GM18520 (cell line): ENCODE data around the gene NLRP6.

ENCODE experiments used
- ATAC-seq: cut with Tn5 transposase; IDR thresholded peaks from one replicate; pipeline ENCODE4 v1.9.1; 2021; ENCODE audit not compliant: unreplicated experiment

NLRP6 gene

GRCh38 chr11:255816-256215 lies 22.4 kb upstream of the NLRP6 start:
- ATAC-seq, result no peak

- ATAC-seq, result no peak
Measured at GRCh38 chr11:256952-257737, 21.1 kb upstream of the NLRP6 start.

DNA sequence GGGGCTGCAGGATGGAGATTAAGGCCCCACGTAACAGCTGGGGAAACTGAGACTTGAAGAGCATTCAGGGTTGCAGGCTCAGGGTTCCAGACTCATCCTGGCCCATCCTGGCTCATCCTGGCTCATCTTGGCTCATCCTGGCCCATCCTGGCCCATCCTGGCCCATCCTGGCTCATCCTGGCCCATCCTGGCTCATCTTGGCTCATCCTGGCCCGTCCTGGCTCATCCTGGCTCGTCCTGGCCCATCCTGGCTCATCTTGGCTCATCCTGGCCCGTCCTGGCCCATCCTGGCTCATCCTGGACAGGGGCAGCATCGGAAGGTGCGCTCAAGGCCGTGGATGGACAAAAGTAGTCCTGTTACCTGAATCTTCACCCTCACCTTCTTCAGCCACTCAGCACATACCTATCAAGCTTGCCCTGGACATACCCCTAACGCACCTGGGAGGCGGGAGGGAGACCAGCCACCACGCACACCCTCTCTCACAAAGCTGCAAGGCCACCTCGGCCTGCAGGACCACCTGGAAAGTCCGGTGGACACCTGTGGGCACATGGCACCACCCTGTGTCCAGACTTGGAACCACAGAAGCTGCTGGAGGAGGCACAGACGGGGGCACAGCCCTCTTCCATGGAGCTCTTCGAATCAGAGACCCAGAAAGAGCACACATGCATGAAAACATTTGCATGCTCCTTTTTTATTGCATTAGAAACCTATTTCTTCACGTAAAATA lies 20.3 kb upstream of the NLRP6 start:
- ATAC-seq, result no peak

DNA sequence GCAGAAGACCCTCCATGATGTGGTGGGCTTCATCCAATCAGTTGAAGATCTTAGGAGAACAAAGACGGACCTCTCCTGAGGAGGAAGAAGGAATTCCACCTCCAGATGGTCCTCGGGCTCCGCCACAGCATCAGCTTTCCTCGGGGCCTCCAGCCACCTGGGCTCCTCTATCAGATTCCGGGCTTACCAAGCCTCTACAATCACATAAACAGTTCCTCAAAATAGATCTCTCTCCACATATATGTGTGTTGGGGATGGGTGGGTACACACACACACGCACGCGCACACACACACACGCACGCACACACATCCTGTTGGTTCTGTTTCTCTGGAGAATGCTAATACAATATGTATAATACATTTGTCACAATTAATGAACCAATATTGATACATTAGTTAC lies 18.8 kb upstream of the NLRP6 start:
- no peak for ATAC-seq

GRCh38 chr11:261624-262023 lies 16.6 kb upstream of the NLRP6 start:
- ATAC-seq, result no peak

DNA sequence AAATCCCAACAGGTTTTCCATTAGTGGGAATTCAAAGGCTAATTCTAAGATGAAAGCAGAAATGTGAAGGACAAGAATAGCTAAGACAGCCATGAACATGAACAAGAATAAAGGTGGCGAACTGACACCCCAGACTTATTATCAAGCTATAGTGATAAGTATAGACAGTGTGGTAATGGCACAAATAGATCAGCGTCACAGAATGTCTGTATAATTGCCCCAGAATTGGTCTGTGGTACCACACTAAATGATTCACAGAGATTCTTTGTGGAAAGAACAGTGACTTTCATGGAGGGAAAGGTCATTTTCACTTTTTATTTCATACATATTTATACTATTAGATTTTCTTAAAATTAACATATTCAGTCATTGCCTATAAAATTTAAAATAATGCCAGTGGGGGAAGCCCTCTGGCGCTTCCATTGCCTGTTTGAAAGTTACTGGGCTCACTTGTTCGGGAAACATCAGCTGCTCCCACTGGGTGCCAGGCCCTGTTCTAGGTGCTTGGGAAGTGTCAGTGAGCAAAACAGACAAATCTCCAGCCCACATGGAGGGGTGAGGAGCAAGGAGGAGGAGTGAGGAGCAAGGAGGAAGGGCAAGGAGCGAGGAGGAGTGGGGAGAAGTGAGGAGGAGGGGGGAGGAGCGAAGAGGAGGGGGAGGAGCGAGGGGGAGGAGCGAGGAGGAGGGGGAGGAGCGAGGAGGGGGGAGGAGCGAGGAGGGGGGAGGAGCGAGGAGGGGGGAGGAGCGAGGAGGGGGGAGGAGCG lies 11.3 kb upstream of the NLRP6 start:
- no peak for ATAC-seq

- no peak for ATAC-seq
Measured at GRCh38 chr11:267491-267994, 10.7 kb upstream of the NLRP6 start.

GRCh38 chr11:268716-269145 lies 9.5 kb upstream of the NLRP6 start:
- ATAC-seq, result peak; percentile 26

GRCh38 chr11:269146-269890 lies 8.9 kb upstream of the NLRP6 start:
- ATAC-seq, result peak; percentile 69

DNA sequence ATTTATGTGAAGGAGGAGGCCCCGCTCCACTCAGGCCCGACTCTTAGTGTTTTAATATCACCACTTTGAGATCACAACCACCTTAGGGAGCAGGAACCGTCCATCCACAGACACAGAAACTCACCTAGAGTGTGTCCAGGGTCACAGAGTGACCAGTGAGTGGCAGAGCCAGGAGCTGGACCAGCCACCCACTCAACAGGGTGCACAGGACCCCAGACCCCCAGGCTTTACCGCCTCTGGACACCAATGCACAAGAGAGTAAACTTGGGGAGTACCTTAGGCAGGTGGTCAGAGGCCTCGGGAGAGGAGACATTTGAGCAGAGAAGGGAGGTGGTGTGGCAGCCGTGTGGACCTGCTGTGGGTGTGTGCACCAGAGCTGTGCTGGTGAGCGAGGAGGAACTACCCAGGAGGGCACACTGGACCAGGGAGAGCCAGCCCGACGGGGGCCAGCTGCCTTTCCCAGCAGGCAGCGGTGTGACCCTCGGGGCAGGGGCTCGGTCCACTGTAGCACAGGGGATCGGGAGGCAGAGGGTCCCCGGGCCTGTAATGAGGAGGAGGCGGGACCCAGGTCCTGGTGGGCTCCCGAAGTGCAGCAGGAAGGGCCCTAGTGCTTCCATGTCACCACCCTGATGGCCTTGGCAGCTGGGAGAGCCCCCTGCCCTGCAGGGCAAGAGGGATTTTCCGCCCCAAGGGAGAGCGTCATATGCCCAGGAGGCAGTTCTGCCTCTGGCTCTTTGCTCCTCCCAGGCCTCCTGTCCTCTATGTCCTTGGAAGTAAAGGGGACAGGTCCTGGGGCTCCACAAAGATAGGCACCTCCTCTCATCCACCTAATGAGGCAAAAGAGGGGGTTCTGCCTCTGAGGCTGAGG lies 7.5 kb upstream of the NLRP6 start:
- ATAC-seq, result no peak

DNA sequence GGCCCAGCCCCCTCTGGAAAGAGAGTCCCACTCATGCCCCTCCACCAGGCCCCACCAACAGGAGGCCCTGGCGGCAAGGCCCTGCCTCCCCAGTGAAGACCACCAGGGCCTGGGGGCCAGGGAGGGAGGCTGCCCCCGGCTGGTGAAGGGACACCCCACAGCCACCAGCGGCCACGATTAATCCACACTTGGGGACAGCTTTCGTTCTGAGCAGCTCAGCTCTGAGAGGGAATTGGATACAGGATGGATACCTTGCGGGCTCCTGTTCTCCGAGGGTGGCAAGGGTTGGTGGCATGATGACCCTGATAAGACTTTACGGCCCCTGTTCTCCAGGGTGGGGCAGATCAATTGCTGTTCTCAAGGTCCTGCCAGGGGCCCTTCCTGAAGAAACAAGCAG lies 6.9 kb upstream of the NLRP6 start:
- ATAC-seq, result no peak

GRCh38 chr11:272195-272930 lies 5.8 kb upstream of the NLRP6 start:
- ATAC-seq, result no peak

DNA sequence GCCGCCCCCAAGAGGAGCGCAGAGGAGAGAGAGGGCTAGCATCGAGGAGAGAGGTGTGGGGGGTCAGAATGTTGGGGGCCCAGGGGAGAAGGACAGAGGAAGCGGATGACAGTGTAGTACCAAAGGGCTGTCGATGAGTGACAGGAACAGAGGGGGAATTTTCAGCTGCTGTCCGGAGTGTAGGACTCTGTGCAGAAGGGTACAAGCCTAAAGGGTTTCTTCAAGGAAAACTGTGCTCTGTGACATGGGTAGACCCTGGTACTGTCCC lies 5.3 kb upstream of the NLRP6 start:
- no peak for ATAC-seq

- no peak for ATAC-seq
Measured at GRCh38 chr11:276219-276618, 2.0 kb upstream of the NLRP6 start.

GRCh38 chr11:279040-279965 lies 1.1 kb downstream of the NLRP6 start:
- no peak for ATAC-seq

- ATAC-seq, result no peak
Measured at GRCh38 chr11:279966-280705, 1.9 kb downstream of the NLRP6 start.

- ATAC-seq, result no peak
Measured at GRCh38 chr11:280706-281485, 2.7 kb downstream of the NLRP6 start.
